DOHH2 (cell line): ENCODE results near the gene EZH2.

Experiments
- H3F3A ChIP-seq: fragments of 200-600 bp; sonication (generic), shearing (Covaris generic); 2 replicates; pipeline ENCODE4 v1.6.0; 2016; ENCODE audit warnings: antibody characterized with exemption, mild to moderate bottlenecking; ENCODE audit not compliant: control insufficient read depth, insufficient read depth
- H3K27ac ChIP-seq: fragments of 200-600 bp; sonication (generic); 2 replicates; pipeline ENCODE4 v1.5.1; 2014; ENCODE audit warnings: low read depth, mild to moderate bottlenecking, low read length, moderate library complexity
- H3K27me3 ChIP-seq: fragments of 200-600 bp; sonication (generic); 2 replicates; pipeline ENCODE4 v1.6.1; 2014; ENCODE audit warnings: mild to moderate bottlenecking, low read length, mixed read lengths; ENCODE audit not compliant: control insufficient read depth
- H3K36me3 ChIP-seq: fragments of 200-600 bp; sonication (generic); 2 replicates; pipeline ENCODE4 v1.6.1; 2014; ENCODE audit warnings: mild to moderate bottlenecking, low read length, moderate library complexity, mixed read lengths; ENCODE audit not compliant: control insufficient read depth
- H3K4me1 ChIP-seq: fragments of 200-600 bp; sonication (generic); 2 replicates; pipeline ENCODE4 v1.6.1; 2014; ENCODE audit warnings: mild to moderate bottlenecking, low read length, mixed read lengths; ENCODE audit not compliant: control insufficient read depth
- H3K4me2 ChIP-seq: fragments of 200-600 bp; sonication (generic); 2 replicates; pipeline ENCODE4 v1.6.0; 2014; ENCODE audit warnings: mild to moderate bottlenecking, low read length, moderate library complexity
- H3K4me3 ChIP-seq: fragments of 200-600 bp; sonication (generic); 2 replicates; pipeline ENCODE4 v1.5.1; 2014; ENCODE audit warnings: mild to moderate bottlenecking, low read length, mixed read lengths
- H3K79me2 ChIP-seq: fragments of 200-600 bp; sonication (generic); 2 replicates; pipeline ENCODE4 v1.6.1; 2014; ENCODE audit warnings: mild to moderate bottlenecking, low read length, mixed read lengths; ENCODE audit not compliant: control insufficient read depth
- H3K9me2 ChIP-seq: fragments of 200-600 bp; sonication (generic); replicated peaks from 2 replicates; pipeline ENCODE4 v1.6.1; 2014; ENCODE audit warnings: mild to moderate bottlenecking, low read length, mixed read lengths; ENCODE audit not compliant: control insufficient read depth
- H3K9me3 ChIP-seq: fragments of 200-600 bp; sonication (generic); 2 replicates; pipeline ENCODE4 v1.6.1; 2014; ENCODE audit warnings: antibody characterized with exemption, low read length, mixed read lengths; ENCODE audit not compliant: control insufficient read depth, insufficient read depth
- H4K20me1 ChIP-seq: fragments of 200-600 bp; sonication (generic); 2 replicates; pipeline ENCODE4 v1.6.0; 2014; ENCODE audit warnings: low read depth, mild to moderate bottlenecking, antibody characterized with exemption, low read length, moderate library complexity; ENCODE audit not compliant: control insufficient read depth, insufficient read depth
- EZH2phosphoT487 ChIP-seq: fragments of 200-600 bp; sonication (generic); IDR thresholded peaks from 2 replicates; pipeline ENCODE4 v1.6.1; 2017; ENCODE audit warnings: borderline replicate concordance, mild to moderate bottlenecking, antibody characterized with exemption, low read length, moderate library complexity, mixed read lengths
- TF ChIP-seq, protein P1 (sequence below): fragments of 200-600 bp; sonication (generic); IDR thresholded peaks from one replicate; pipeline ENCODE4 v1.5.1; 2014; ENCODE audit warnings: antibody characterized with exemption, mild to moderate bottlenecking, low read depth, low read length; ENCODE audit not compliant: poor library complexity, severe bottlenecking

The EZH2 gene

DNA sequence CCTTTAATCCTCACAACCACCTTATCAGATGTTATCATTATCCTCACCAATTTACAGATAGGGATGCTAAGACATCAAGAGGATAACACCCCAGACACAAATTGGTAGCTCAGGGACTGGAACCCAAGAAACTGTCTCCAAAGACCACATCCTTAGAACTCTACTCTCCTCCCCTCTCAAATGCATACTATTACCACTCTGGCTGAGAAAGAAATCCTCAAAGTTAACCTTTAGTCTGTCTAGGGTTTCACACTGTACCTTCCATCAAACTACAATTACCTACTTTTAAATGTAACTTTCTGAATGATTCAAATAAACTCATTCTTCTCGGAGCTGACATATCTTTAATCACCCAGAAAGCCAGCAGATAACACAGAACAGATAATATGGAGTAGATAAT, 6.6 kb downstream of the EZH2 start:
- H4K20me1 ChIP-seq: peaks cover 29% of the 10 kb centered on the region; the same call in 1 of the 2 replicates
- peaks cover 100% of the 10 kb centered on the region for H3K79me2 ChIP-seq
- no peaks in the 10 kb centered on the region for H3K9me2 ChIP-seq
- no peak overlapping the region for H3K4me3 ChIP-seq
- H3K4me2 ChIP-seq: no peak overlapping the region
- no peaks in the 10 kb centered on the region for H3F3A ChIP-seq
- no peaks in the 10 kb centered on the region for H3K9me3 ChIP-seq
- peaks cover 51% of the 10 kb centered on the region for H3K36me3 ChIP-seq
- TF ChIP-seq, protein P1, sequence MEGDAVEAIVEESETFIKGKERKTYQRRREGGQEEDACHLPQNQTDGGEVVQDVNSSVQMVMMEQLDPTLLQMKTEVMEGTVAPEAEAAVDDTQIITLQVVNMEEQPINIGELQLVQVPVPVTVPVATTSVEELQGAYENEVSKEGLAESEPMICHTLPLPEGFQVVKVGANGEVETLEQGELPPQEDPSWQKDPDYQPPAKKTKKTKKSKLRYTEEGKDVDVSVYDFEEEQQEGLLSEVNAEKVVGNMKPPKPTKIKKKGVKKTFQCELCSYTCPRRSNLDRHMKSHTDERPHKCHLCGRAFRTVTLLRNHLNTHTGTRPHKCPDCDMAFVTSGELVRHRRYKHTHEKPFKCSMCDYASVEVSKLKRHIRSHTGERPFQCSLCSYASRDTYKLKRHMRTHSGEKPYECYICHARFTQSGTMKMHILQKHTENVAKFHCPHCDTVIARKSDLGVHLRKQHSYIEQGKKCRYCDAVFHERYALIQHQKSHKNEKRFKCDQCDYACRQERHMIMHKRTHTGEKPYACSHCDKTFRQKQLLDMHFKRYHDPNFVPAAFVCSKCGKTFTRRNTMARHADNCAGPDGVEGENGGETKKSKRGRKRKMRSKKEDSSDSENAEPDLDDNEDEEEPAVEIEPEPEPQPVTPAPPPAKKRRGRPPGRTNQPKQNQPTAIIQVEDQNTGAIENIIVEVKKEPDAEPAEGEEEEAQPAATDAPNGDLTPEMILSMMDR: no peak
- TF ChIP-seq EZH2phosphoT487: no peak
- H3K27me3 ChIP-seq: no peaks in the 10 kb centered on the region
- no peak overlapping the region for H3K27ac ChIP-seq
- H3K4me1 ChIP-seq: peaks cover 57% of the 10 kb centered on the region

DNA sequence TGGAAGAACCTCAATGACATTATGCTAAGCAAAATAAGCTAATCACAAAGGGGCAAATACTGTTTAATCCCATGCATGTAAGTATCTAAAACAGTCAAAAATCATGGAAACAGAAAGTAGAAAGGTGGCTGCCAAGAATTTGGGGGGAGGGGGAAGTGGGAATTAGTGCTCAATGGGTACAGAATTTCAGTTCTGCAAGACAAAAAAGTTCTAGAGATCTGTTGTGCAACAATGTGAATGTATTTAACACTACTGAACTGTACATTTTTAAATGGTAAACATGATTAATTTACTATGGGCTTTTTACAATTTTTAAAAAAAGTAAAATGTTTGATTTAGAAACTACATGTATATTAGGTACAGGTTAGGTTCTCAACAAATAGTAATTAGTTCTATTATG, 11.9 kb downstream of the EZH2 start:
- no peak overlapping the region for H3K4me3 ChIP-seq
- TF ChIP-seq, protein P1: no peak
- TF ChIP-seq EZH2phosphoT487: no peak
- H3F3A ChIP-seq: peaks cover 32% of the 10 kb centered on the region
- H3K27me3 ChIP-seq: no peaks in the 10 kb centered on the region
- no peak overlapping the region for H3K4me2 ChIP-seq
- H3K36me3 ChIP-seq: peaks cover 76% of the 10 kb centered on the region
- H3K27ac ChIP-seq: no peak overlapping the region
- no peaks in the 10 kb centered on the region for H3K9me2 ChIP-seq
- peaks cover 67% of the 10 kb centered on the region for H3K4me1 ChIP-seq
- peaks cover 13% of the 10 kb centered on the region; the same call in 1 of the 2 replicates for H4K20me1 ChIP-seq
- H3K9me3 ChIP-seq: peaks cover 40% of the 10 kb centered on the region
- H3K79me2 ChIP-seq: peaks cover 100% of the 10 kb centered on the region

DNA sequence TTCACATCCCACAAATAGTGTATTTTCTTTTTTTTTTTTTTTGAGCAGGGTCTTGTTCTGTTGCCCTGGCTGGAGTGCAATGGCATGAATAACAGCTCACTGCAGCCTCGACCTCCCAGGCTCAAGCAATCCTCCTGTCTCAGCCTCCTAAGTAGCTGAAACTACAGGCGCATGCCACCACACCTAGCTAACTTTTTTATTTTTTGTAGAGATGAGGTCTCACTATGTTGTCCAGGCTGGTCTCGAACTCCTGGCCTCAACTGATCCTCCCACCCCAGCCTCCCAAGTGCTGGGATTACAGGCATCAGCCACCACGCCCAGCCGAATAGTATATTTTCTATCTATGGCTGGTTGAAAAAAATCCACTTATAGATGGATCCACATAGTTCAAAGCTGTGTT, 12.5 kb downstream of the EZH2 start:
- no peak overlapping the region for H3K27ac ChIP-seq

More for the DNA sequence above, 12.5 kb downstream of the EZH2 start:
- peaks cover 71% of the 10 kb centered on the region for H3K4me1 ChIP-seq
- TF ChIP-seq, protein P1: no peak
- TF ChIP-seq EZH2phosphoT487: no peak
- H4K20me1 ChIP-seq: peaks cover 13% of the 10 kb centered on the region; the same call in 1 of the 2 replicates
- H3F3A ChIP-seq: peaks cover 33% of the 10 kb centered on the region
- peaks cover 40% of the 10 kb centered on the region for H3K9me3 ChIP-seq
- no peaks in the 10 kb centered on the region for H3K27me3 ChIP-seq
- H3K36me3 ChIP-seq: peaks cover 72% of the 10 kb centered on the region
- no peak overlapping the region for H3K4me3 ChIP-seq
- H3K79me2 ChIP-seq: peaks cover 100% of the 10 kb centered on the region
- no peaks in the 10 kb centered on the region for H3K9me2 ChIP-seq
- H3K4me2 ChIP-seq: no peak overlapping the region
